DOHH2 (cell line): ENCODE measurements around the gene SIRPB1.

Experiments
- H3F3A ChIP-seq: fragments of 200-600 bp; sonication (generic), shearing (Covaris generic); 2 replicates; pipeline ENCODE4 v1.6.0; 2016; ENCODE audit warnings: antibody characterized with exemption, mild to moderate bottlenecking; ENCODE audit not compliant: control insufficient read depth, insufficient read depth
- H3K27ac ChIP-seq: fragments of 200-600 bp; sonication (generic); 2 replicates; pipeline ENCODE4 v1.5.1; 2014; ENCODE audit warnings: low read depth, mild to moderate bottlenecking, low read length, moderate library complexity
- H3K27me3 ChIP-seq: fragments of 200-600 bp; sonication (generic); 2 replicates; pipeline ENCODE4 v1.6.1; 2014; ENCODE audit warnings: mild to moderate bottlenecking, low read length, mixed read lengths; ENCODE audit not compliant: control insufficient read depth
- H3K36me3 ChIP-seq: fragments of 200-600 bp; sonication (generic); 2 replicates; pipeline ENCODE4 v1.6.1; 2014; ENCODE audit warnings: mild to moderate bottlenecking, low read length, moderate library complexity, mixed read lengths; ENCODE audit not compliant: control insufficient read depth
- H3K4me1 ChIP-seq: fragments of 200-600 bp; sonication (generic); 2 replicates; pipeline ENCODE4 v1.6.1; 2014; ENCODE audit warnings: mild to moderate bottlenecking, low read length, mixed read lengths; ENCODE audit not compliant: control insufficient read depth
- H3K4me2 ChIP-seq: fragments of 200-600 bp; sonication (generic); 2 replicates; pipeline ENCODE4 v1.6.0; 2014; ENCODE audit warnings: mild to moderate bottlenecking, low read length, moderate library complexity
- H3K4me3 ChIP-seq: fragments of 200-600 bp; sonication (generic); 2 replicates; pipeline ENCODE4 v1.5.1; 2014; ENCODE audit warnings: mild to moderate bottlenecking, low read length, mixed read lengths
- H3K79me2 ChIP-seq: fragments of 200-600 bp; sonication (generic); 2 replicates; pipeline ENCODE4 v1.6.1; 2014; ENCODE audit warnings: mild to moderate bottlenecking, low read length, mixed read lengths; ENCODE audit not compliant: control insufficient read depth
- H3K9me2 ChIP-seq: fragments of 200-600 bp; sonication (generic); replicated peaks from 2 replicates; pipeline ENCODE4 v1.6.1; 2014; ENCODE audit warnings: mild to moderate bottlenecking, low read length, mixed read lengths; ENCODE audit not compliant: control insufficient read depth
- H3K9me3 ChIP-seq: fragments of 200-600 bp; sonication (generic); 2 replicates; pipeline ENCODE4 v1.6.1; 2014; ENCODE audit warnings: antibody characterized with exemption, low read length, mixed read lengths; ENCODE audit not compliant: control insufficient read depth, insufficient read depth
- H4K20me1 ChIP-seq: fragments of 200-600 bp; sonication (generic); 2 replicates; pipeline ENCODE4 v1.6.0; 2014; ENCODE audit warnings: low read depth, mild to moderate bottlenecking, antibody characterized with exemption, low read length, moderate library complexity; ENCODE audit not compliant: control insufficient read depth, insufficient read depth
- EZH2phosphoT487 ChIP-seq: fragments of 200-600 bp; sonication (generic); IDR thresholded peaks from 2 replicates; pipeline ENCODE4 v1.6.1; 2017; ENCODE audit warnings: borderline replicate concordance, mild to moderate bottlenecking, antibody characterized with exemption, low read length, moderate library complexity, mixed read lengths
- TF ChIP-seq, protein P1 (sequence below): fragments of 200-600 bp; sonication (generic); IDR thresholded peaks from one replicate; pipeline ENCODE4 v1.5.1; 2014; ENCODE audit warnings: antibody characterized with exemption, mild to moderate bottlenecking, low read depth, low read length; ENCODE audit not compliant: poor library complexity, severe bottlenecking

SIRPB1 gene

DNA sequence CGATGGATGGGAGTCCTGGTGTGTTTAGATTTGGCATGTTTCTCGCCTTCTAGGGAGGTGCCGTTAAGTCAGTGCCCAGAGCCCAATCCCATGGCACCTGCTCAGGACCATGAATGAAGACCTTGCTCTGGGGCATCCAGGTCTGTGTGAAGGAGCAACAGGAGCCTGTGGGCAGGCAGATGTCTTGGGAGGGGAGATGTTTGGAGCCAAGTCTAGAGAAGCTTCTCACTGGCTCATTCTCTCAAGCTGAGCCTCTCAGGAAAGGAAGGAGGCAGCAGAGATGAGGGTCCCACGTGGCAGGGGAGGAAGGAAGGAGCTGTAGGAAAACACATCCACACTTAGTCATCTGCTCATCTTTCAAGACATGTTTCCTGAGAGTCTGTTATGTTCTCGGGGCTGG, 9.5 kb upstream of the SIRPB1 start:
- H3K36me3 ChIP-seq = no peaks in the 10 kb centered on the region
- no peaks in the 10 kb centered on the region for H3F3A ChIP-seq
- H3K4me1 ChIP-seq = peaks cover 2% of the 10 kb centered on the region
- H4K20me1 ChIP-seq = no peaks in the 10 kb centered on the region
- TF ChIP-seq EZH2phosphoT487 = no peak
- H3K27ac ChIP-seq = no peak overlapping the region
- peaks cover 11% of the 10 kb centered on the region for H3K27me3 ChIP-seq
- no peaks in the 10 kb centered on the region for H3K79me2 ChIP-seq
- no peak overlapping the region for H3K4me2 ChIP-seq
- H3K9me2 ChIP-seq = no peaks in the 10 kb centered on the region
- H3K4me3 ChIP-seq = no peak overlapping the region
- no peaks in the 10 kb centered on the region for H3K9me3 ChIP-seq

DNA sequence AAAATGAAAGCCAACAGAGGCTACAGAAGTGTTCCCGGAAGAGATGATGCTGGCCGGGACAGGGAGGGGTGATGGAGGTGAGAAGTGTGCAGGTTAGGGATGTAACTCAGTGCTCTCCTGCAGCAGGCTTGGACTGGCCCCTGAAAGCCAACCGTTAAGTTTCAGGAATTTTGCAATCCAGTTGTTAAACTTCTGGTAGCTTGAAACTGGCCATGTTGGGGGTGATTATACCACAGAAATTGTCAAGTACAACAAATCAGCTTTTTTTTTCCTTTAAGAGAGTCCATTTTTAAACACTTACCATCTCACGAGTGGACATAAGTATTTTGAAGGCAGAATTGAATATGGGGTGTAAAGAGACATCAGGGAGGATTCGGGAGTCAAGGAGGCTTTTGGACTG, 8.8 kb upstream of the SIRPB1 start:
- Histone ChIP-seq H3K9me3 (no peaks in the 10 kb centered on the region), H3K27ac (no peak overlapping the region), H3K4me2 (no peak overlapping the region), H4K20me1 (no peaks in the 10 kb centered on the region), H3F3A (no peaks in the 10 kb centered on the region), H3K27me3 (peaks cover 11% of the 10 kb centered on the region), H3K4me3 (no peak overlapping the region), H3K9me2 (no peaks in the 10 kb centered on the region), H3K4me1 (peaks cover 9% of the 10 kb centered on the region), H3K36me3 (no peaks in the 10 kb centered on the region), H3K79me2 (no peaks in the 10 kb centered on the region)
- TF ChIP-seq EZH2phosphoT487 = no peak
- TF ChIP-seq, protein P1, sequence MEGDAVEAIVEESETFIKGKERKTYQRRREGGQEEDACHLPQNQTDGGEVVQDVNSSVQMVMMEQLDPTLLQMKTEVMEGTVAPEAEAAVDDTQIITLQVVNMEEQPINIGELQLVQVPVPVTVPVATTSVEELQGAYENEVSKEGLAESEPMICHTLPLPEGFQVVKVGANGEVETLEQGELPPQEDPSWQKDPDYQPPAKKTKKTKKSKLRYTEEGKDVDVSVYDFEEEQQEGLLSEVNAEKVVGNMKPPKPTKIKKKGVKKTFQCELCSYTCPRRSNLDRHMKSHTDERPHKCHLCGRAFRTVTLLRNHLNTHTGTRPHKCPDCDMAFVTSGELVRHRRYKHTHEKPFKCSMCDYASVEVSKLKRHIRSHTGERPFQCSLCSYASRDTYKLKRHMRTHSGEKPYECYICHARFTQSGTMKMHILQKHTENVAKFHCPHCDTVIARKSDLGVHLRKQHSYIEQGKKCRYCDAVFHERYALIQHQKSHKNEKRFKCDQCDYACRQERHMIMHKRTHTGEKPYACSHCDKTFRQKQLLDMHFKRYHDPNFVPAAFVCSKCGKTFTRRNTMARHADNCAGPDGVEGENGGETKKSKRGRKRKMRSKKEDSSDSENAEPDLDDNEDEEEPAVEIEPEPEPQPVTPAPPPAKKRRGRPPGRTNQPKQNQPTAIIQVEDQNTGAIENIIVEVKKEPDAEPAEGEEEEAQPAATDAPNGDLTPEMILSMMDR = no peak

DNA sequence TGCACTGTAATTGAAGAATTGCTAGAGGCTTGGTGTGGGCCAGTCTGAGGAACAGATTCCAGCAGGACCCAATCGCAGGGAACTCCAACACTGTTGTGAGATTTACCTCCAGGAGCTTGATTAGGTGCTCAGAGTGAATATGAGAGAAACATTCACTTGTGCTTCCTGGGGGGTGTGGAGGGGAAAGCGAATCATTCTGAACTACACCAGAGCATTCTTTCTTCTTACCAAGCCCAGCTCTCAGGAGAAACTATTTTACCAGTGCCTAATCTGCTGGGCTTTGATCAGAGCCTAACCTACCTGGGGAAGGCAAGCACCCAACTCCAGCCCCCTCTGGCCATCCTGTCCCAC, 7.4 kb upstream of the SIRPB1 start:
- Histone ChIP-seq H3K36me3 (no peaks in the 10 kb centered on the region), H3F3A (no peaks in the 10 kb centered on the region), H3K4me3 (no peak overlapping the region), H3K4me2 (no peak overlapping the region), H3K9me2 (no peaks in the 10 kb centered on the region), H3K9me3 (no peaks in the 10 kb centered on the region), H3K27me3 (peaks cover 11% of the 10 kb centered on the region), H3K4me1 (peaks cover 23% of the 10 kb centered on the region), H3K79me2 (no peaks in the 10 kb centered on the region), H3K27ac (no peak overlapping the region), H4K20me1 (no peaks in the 10 kb centered on the region)
- TF ChIP-seq, protein P1 = no peak
- no peak for TF ChIP-seq EZH2phosphoT487

DNA sequence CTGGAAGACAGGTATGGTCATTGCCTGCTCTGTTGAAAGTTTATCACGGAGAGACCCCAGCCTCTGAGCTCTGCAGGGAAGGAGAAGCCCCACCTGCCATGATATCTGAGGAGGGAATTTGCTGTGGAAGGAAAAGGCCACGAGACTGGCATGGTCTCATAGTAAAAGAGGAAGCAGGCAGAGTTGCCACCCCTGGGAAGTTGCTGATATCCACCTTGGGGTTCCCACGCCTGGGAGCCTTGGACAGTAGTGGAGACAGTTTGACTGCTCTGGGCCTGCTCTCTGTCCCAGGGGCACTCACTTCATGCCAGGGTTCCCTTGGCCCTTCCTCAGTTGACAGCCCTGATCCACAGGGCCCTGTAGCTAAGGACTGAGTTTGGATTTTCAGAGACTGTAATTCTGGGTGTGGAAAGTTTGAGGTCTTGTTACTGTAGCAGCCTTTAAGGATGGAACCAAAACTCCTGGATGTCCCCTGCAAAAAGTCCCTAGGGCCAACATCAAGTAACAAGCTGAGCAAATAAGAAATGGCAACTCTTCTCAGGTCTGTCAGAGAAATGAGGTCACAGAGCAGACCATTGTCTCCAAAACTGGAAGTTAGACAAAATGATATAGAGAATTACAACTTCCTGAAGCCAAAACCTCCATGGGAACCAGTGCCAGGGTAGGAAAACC, 6.9 kb upstream of the SIRPB1 start:
- Histone ChIP-seq H3F3A (no peaks in the 10 kb centered on the region), H3K4me2 (no peak overlapping the region), H3K79me2 (no peaks in the 10 kb centered on the region), H3K27me3 (peaks cover 11% of the 10 kb centered on the region), H4K20me1 (no peaks in the 10 kb centered on the region), H3K27ac (no peak overlapping the region), H3K9me2 (no peaks in the 10 kb centered on the region), H3K4me3 (no peak overlapping the region), H3K9me3 (no peaks in the 10 kb centered on the region), H3K4me1 (peaks cover 28% of the 10 kb centered on the region), H3K36me3 (no peaks in the 10 kb centered on the region)
- TF ChIP-seq, protein P1 = no peak
- no peak for TF ChIP-seq EZH2phosphoT487
